ENCODE measurements around the gene GOLPH3L.

DNA sequence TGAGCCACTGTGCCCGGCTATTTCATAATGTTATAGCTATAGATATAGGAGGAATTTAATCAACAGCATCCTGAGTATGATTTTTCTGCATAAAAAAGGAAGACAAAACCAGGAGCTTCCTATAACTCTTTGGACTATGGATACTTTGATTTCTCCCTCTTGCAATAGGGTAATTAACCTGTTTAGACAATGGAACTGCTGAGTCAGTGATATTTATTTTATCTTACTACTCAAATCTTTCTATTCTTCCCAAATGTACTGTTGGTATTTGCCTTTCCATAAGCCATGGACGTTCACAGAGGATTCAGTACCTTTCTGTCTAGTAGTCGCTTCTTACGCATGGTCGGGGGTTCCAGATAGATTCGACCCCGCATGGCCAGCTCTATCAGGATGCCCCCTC lies 33.6 kb downstream of the GOLPH3L start:
- TF ChIP-seq CTCF (IDR thresholded peaks at IDR 0.05) (no peak), POLR2A (IDR thresholded peaks at IDR 0.05) (no peak), POLR2AphosphoS5 (IDR thresholded peaks at IDR 0.05) (no peak), EP300 (IDR thresholded peaks at IDR 0.05) (no peak)
